Vagina (tissue), 2 donors: ENCODE results near the gene ROR2.
"Not testable (repeated sequence)": the region's sequence is repeated elsewhere in the genome, so short reads cannot be mapped to it uniquely, and the experiment has no call there.

Source experiments
- POLR2A ChIP-seq, 2 donors: fragments of 450-650 bp; IDR thresholded peaks; one replicate each; pipeline ENCODE4 v1.6.1; 2017; ENCODE audit warnings: antibody characterized with exemption in 2 of 2, mild to moderate bottlenecking in 2 of 2, moderate library complexity in 2 of 2
- TF ChIP-seq, protein P1 (sequence below), 3 experiments: fragments of 450-650 bp in 2 of 3; fragments of 200-600 bp in 1 of 3; sonication (generic) in 1 of 3; IDR thresholded peaks; one replicate each; pipeline ENCODE4 v1.5.1; 2017 to 2019; ENCODE audit warnings: antibody characterized with exemption in 3 of 3, mild to moderate bottlenecking in 2 of 3, moderate library complexity in 2 of 3

DNA sequence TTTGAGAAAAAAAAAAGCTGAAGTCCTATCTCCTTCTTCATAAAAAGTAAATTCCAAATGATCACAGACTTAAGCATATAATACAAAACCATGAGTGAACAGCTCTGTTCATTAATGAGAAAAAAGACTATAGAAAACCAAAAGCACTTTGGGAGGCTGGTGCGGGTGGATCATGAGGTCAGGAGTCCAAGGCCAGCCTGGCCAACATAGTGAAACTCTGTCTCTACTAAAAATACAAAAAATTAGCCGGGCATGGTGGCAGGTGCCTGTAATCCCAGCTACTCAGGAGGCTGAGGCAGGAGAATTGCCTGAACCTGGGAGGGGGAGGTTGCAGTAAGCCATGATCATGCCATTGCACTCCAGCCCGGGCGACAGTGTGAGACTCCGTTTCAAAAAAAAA lies 156.7 kb downstream of the ROR2 start:
- not testable (repeated sequence) for TF ChIP-seq POLR2A (IDR thresholded peaks at IDR 0.05)
- TF ChIP-seq, protein P1, sequence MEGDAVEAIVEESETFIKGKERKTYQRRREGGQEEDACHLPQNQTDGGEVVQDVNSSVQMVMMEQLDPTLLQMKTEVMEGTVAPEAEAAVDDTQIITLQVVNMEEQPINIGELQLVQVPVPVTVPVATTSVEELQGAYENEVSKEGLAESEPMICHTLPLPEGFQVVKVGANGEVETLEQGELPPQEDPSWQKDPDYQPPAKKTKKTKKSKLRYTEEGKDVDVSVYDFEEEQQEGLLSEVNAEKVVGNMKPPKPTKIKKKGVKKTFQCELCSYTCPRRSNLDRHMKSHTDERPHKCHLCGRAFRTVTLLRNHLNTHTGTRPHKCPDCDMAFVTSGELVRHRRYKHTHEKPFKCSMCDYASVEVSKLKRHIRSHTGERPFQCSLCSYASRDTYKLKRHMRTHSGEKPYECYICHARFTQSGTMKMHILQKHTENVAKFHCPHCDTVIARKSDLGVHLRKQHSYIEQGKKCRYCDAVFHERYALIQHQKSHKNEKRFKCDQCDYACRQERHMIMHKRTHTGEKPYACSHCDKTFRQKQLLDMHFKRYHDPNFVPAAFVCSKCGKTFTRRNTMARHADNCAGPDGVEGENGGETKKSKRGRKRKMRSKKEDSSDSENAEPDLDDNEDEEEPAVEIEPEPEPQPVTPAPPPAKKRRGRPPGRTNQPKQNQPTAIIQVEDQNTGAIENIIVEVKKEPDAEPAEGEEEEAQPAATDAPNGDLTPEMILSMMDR (IDR thresholded peaks at IDR 0.05), result not testable (repeated sequence)
